ENCODE data around the gene CNFN.

CNFN gene

DNA sequence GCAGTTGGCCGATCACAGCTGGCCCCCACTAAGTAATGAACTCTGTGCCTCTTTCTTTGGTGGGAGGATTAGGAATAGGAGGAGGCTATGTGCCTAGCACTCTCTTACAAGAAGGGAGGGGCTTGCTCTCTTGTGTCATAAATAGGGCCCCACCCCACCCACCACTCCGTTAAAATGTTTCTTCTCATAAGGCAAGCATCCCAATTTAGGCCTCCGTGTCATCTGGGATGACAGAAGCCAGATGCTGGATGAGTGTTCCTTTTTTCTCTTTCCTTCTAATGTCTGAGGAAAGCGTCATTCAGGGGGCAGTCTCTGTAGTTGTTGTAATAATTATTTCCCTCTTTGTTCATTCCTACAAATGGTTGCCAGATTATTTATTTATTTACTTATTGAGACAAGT, 37.2 kb upstream of the CNFN start, which contains the start of gene LIPE:
Gene LIPE, minus strand, starts transcription at position 76 of the 400 bp plus-strand sequence. CDS start 239 bp downstream, outside the sequence.
- H3K56ac ChIP-seq (ENCODE audit: low read length): no peak within 1 kb of the TSS
- H2AK5ac ChIP-seq (ENCODE audit: low read length): no peak within 1 kb of the TSS
- no peaks in the 10 kb centered on the region for H3K79me2 ChIP-seq (ENCODE audit: control insufficient read depth, insufficient read depth, low read length)
- H2BK120ac ChIP-seq (ENCODE audit: low read depth, low read length): no peak within 1 kb of the TSS
- no peak within 1 kb of the TSS for H3K27ac ChIP-seq (ENCODE audit: low read depth, low read length)
- H3K23ac ChIP-seq (ENCODE audit: low read length): no peak within 1 kb of the TSS
- no peak within 1 kb of the TSS for H4K5ac ChIP-seq (ENCODE audit: low read length)
- H3K79me1 ChIP-seq (ENCODE audit: low read length): no peaks in the 10 kb centered on the region
- H3K4me2 ChIP-seq (ENCODE audit: low read length): no peak within 1 kb of the TSS
- H3K4ac ChIP-seq (ENCODE audit: low read depth, low read length): no peak within 1 kb of the TSS
- H4K8ac ChIP-seq (ENCODE audit: low read depth, low read length): no peak within 1 kb of the TSS
- H3K4me1 ChIP-seq (ENCODE audit: control insufficient read depth, low read depth, low read length): no peaks in the 10 kb centered on the region
- no peak within 1 kb of the TSS for H2BK5ac ChIP-seq (ENCODE audit: low read length)
- no peak for DNase-seq
- H3K18ac ChIP-seq (ENCODE audit: low read length): no peak within 1 kb of the TSS
- H3K36me3 ChIP-seq (ENCODE audit: control insufficient read depth, insufficient read depth, low read length): no peaks in the 10 kb centered on the region
- H2BK15ac ChIP-seq (replicated peaks; ENCODE audit: low read depth): no peak within 1 kb of the TSS
- H3K4me3 ChIP-seq (ENCODE audit: low read length): no peak within 1 kb of the TSS
- no peaks in the 10 kb centered on the region for H3K27me3 ChIP-seq (ENCODE audit: insufficient read depth, low read length, poor library complexity)
- no peak within 1 kb of the TSS for H3K9ac ChIP-seq (ENCODE audit: low read length)
- WGBS (ENCODE audit: extremely low coverage, insufficient coverage, low lambda C conversion rate): no CpG with 5 or more reads among the region's 4 CpGs

DNA sequence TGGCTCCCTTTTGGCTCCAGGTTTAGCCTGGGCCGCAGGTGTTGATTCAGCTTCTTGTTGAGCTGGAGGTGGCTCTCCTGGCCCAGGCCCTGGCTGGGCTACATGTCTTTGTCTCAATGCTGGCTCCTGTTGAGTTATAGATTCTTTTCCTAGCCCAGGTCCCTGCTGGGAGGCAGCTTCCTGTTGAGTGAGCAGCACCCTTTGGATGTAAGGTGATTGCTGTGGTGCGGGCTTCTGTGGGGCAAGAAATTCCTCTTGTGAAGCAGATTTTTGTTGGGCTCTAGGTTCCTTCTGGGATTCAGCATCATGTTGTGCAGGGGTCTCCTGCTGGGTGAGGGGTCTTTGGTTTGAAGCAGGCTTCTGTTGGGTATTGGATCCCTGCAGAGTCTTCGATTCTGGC, 36.5 kb upstream of the CNFN start:
- Histone ChIP-seq H3K36me3 (ENCODE audit: control insufficient read depth, insufficient read depth, low read length) (no peaks in the 10 kb centered on the region), H4K8ac (ENCODE audit: low read depth, low read length) (no peak overlapping the region), H3K79me1 (ENCODE audit: low read length) (no peaks in the 10 kb centered on the region), H2BK120ac (ENCODE audit: low read depth, low read length) (no peak overlapping the region), H3K18ac (ENCODE audit: low read length) (no peak overlapping the region), H3K27me3 (ENCODE audit: insufficient read depth, low read length, poor library complexity) (no peaks in the 10 kb centered on the region), H4K5ac (ENCODE audit: low read length) (no peak overlapping the region), H3K79me2 (ENCODE audit: control insufficient read depth, insufficient read depth, low read length) (no peaks in the 10 kb centered on the region), H3K4me3 (ENCODE audit: low read length) (no peak overlapping the region), H3K4me1 (ENCODE audit: control insufficient read depth, low read depth, low read length) (no peaks in the 10 kb centered on the region), H3K27ac (ENCODE audit: low read depth, low read length) (no peak overlapping the region), H3K56ac (ENCODE audit: low read length) (no peak overlapping the region), H3K23ac (ENCODE audit: low read length) (no peak overlapping the region), H2AK5ac (ENCODE audit: low read length) (no peak overlapping the region), H3K9ac (ENCODE audit: low read length) (no peak overlapping the region), H3K4me2 (ENCODE audit: low read length) (no peak overlapping the region), H3K4ac (ENCODE audit: low read depth, low read length) (no peak overlapping the region), H2BK15ac (replicated peaks; ENCODE audit: low read depth) (no peak overlapping the region), H2BK5ac (ENCODE audit: low read length) (no peak overlapping the region)
- no CpG with 5 or more reads among the region's 3 CpGs for WGBS (ENCODE audit: extremely low coverage, insufficient coverage, low lambda C conversion rate)
- no peak for DNase-seq

DNA sequence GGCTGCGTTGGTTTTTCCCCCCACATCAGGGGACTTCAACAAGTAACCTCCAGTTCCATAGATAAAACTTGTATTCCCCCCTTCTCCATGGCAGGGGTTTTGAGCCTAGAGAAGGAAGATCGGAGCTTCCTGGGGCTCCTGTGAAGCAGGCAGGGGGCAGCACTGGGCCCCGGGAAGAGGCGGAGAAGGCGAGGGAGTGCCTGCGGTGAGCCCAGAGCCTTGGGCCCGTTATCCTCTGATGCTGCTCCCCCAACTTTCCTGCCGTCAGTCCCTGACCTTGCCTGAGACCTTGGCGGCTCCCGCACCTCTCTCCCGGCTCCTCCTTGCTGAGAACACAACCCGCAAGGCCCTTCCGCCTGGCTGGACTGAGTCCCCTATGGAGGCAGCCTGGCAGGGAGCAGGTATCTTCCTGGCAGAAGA, 34.6 kb upstream of the CNFN start:
- Histone ChIP-seq H2BK5ac (ENCODE audit: low read length) (no peak overlapping the region), H3K9ac (ENCODE audit: low read length) (no peak overlapping the region), H3K36me3 (ENCODE audit: control insufficient read depth, insufficient read depth, low read length) (no peaks in the 10 kb centered on the region), H3K4me1 (ENCODE audit: control insufficient read depth, low read depth, low read length) (no peaks in the 10 kb centered on the region), H3K4me2 (ENCODE audit: low read length) (no peak overlapping the region), H2BK120ac (ENCODE audit: low read depth, low read length) (no peak overlapping the region), H2AK5ac (ENCODE audit: low read length) (no peak overlapping the region), H3K23ac (ENCODE audit: low read length) (no peak overlapping the region), H2BK15ac (replicated peaks; ENCODE audit: low read depth) (no peak overlapping the region), H3K79me2 (ENCODE audit: control insufficient read depth, insufficient read depth, low read length) (no peaks in the 10 kb centered on the region), H3K27me3 (ENCODE audit: insufficient read depth, low read length, poor library complexity) (no peaks in the 10 kb centered on the region), H3K4me3 (ENCODE audit: low read length) (no peak overlapping the region), H3K18ac (ENCODE audit: low read length) (no peak overlapping the region), H4K8ac (ENCODE audit: low read depth, low read length) (no peak overlapping the region), H3K56ac (ENCODE audit: low read length) (no peak overlapping the region), H3K27ac (ENCODE audit: low read depth, low read length) (no peak overlapping the region), H3K79me1 (ENCODE audit: low read length) (no peaks in the 10 kb centered on the region), H3K4ac (ENCODE audit: low read depth, low read length) (no peak overlapping the region), H4K5ac (ENCODE audit: low read length) (no peak overlapping the region)
- peak; percentile 45 for DNase-seq
- WGBS (ENCODE audit: extremely low coverage, insufficient coverage, low lambda C conversion rate): no CpG with 5 or more reads among the region's 13 CpGs

DNA sequence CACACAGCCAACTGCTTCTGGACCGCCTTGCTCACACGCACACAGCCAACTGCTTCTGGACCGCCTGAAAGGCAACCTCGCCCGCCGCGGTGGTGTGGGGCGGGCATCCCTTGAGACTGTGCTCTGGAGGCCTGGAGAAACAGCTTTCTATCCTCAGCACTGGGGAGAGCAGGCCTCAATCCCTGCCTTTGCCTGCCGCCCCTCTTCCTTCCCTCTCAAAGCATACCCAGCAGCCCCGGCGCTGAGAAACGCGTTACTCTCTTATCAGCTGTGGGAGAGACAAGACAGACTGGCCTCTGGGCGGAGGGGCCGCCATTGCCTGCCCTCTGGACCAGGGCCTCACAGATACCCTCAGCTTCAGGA, 34.2 kb upstream of the CNFN start:
- Histone ChIP-seq H3K56ac (ENCODE audit: low read length) (no peak overlapping the region), H3K27me3 (ENCODE audit: insufficient read depth, low read length, poor library complexity) (no peaks in the 10 kb centered on the region), H2BK120ac (ENCODE audit: low read depth, low read length) (no peak overlapping the region), H3K79me2 (ENCODE audit: control insufficient read depth, insufficient read depth, low read length) (no peaks in the 10 kb centered on the region), H4K8ac (ENCODE audit: low read depth, low read length) (no peak overlapping the region), H4K5ac (ENCODE audit: low read length) (no peak overlapping the region), H2BK5ac (ENCODE audit: low read length) (no peak overlapping the region), H3K4me2 (ENCODE audit: low read length) (no peak overlapping the region), H3K79me1 (ENCODE audit: low read length) (no peaks in the 10 kb centered on the region), H3K36me3 (ENCODE audit: control insufficient read depth, insufficient read depth, low read length) (no peaks in the 10 kb centered on the region), H3K9ac (ENCODE audit: low read length) (no peak overlapping the region), H2BK15ac (replicated peaks; ENCODE audit: low read depth) (no peak overlapping the region), H3K18ac (ENCODE audit: low read length) (no peak overlapping the region), H2AK5ac (ENCODE audit: low read length) (no peak overlapping the region), H3K23ac (ENCODE audit: low read length) (no peak overlapping the region), H3K4ac (ENCODE audit: low read depth, low read length) (no peak overlapping the region), H3K27ac (ENCODE audit: low read depth, low read length) (no peak overlapping the region), H3K4me3 (ENCODE audit: low read length) (no peak overlapping the region), H3K4me1 (ENCODE audit: control insufficient read depth, low read depth, low read length) (no peaks in the 10 kb centered on the region)
- no CpG with 5 or more reads among the region's 15 CpGs for WGBS (ENCODE audit: extremely low coverage, insufficient coverage, low lambda C conversion rate)
- DNase-seq: peak; percentile 22

DNA sequence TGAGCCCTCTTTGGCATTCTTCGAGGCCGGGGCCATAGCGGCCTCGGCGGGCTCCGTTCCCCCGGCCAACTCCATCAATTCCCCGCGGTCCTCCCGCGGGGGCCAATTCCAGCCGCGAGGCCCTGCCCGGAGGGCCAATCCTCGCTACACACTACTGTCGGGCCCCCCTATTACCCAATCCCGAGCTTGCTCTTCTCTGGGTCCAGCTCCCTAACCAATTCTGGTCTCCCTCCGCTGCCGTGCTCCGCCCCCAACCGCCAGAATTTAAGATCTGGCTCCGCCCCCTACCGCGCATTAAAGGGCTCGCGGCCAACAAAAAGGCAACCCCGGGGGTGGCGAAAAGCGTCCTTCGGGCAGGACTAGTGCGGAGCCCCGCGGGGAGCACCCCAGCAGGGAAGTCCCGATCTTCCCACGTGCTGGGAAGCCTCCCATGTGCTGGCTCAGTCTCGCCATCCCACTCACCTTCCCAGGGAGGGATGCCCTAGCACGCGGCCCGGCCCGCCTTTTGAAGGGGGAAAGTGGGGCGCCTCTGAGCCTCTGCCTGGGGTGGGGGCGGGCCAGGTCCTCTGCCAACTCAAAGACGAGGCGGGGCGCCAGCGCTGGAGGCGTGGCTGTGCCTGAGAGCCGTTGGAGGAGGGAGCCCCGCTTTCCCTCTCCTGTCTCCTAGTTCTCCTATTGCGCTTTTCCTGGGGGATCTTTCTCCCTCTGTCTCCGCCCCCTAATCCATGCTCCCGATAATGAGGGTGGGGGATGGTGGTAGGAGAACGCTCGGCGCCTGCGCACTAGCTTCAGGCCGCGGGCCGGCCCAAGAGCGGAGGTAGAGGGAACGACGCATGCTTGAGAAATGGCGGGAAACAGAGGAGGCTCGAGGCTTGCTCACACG, 33.6 kb upstream of the CNFN start:
- Histone ChIP-seq H3K18ac (ENCODE audit: low read length) (no peak overlapping the region), H3K56ac (ENCODE audit: low read length) (peak overlapping the region; percentile 77), H4K8ac (ENCODE audit: low read depth, low read length) (no peak overlapping the region), H3K79me1 (ENCODE audit: low read length) (no peaks in the 10 kb centered on the region), H3K4me2 (ENCODE audit: low read length) (peak overlapping the region; percentile 73), H2BK120ac (ENCODE audit: low read depth, low read length) (no peak overlapping the region), H3K4me1 (ENCODE audit: control insufficient read depth, low read depth, low read length) (no peaks in the 10 kb centered on the region), H3K9ac (ENCODE audit: low read length) (peak overlapping the region; percentile 54), H2BK15ac (replicated peaks; ENCODE audit: low read depth) (no peak overlapping the region), H3K4ac (ENCODE audit: low read depth, low read length) (no peak overlapping the region), H3K36me3 (ENCODE audit: control insufficient read depth, insufficient read depth, low read length) (no peaks in the 10 kb centered on the region), H3K4me3 (ENCODE audit: low read length) (peak overlapping the region; percentile 41), H3K23ac (ENCODE audit: low read length) (no peak overlapping the region), H2AK5ac (ENCODE audit: low read length) (no peak overlapping the region), H3K27ac (ENCODE audit: low read depth, low read length) (no peak overlapping the region), H3K79me2 (ENCODE audit: control insufficient read depth, insufficient read depth, low read length) (no peaks in the 10 kb centered on the region), H2BK5ac (ENCODE audit: low read length) (no peak overlapping the region), H3K27me3 (ENCODE audit: insufficient read depth, low read length, poor library complexity) (no peaks in the 10 kb centered on the region), H4K5ac (ENCODE audit: low read length) (no peak overlapping the region)
- no CpG with 5 or more reads among the region's 65 CpGs for WGBS (ENCODE audit: extremely low coverage, insufficient coverage, low lambda C conversion rate)
- peak; percentile 96 for DNase-seq
